SH-SY5Y (cell line): ENCODE measurements around the gene EPAS1.

Experiments
- GATA2 ChIP-seq: IDR thresholded peaks from 2 replicates; pipeline ENCODE4 v1.6.1; 2011; ENCODE audit warnings: mild to moderate bottlenecking, low read depth, low read length
- GATA3 ChIP-seq: IDR thresholded peaks from 2 replicates; pipeline ENCODE4 v1.6.1; 2011; ENCODE audit warnings: low read depth, mild to moderate bottlenecking, low read length, moderate library complexity

DNA sequence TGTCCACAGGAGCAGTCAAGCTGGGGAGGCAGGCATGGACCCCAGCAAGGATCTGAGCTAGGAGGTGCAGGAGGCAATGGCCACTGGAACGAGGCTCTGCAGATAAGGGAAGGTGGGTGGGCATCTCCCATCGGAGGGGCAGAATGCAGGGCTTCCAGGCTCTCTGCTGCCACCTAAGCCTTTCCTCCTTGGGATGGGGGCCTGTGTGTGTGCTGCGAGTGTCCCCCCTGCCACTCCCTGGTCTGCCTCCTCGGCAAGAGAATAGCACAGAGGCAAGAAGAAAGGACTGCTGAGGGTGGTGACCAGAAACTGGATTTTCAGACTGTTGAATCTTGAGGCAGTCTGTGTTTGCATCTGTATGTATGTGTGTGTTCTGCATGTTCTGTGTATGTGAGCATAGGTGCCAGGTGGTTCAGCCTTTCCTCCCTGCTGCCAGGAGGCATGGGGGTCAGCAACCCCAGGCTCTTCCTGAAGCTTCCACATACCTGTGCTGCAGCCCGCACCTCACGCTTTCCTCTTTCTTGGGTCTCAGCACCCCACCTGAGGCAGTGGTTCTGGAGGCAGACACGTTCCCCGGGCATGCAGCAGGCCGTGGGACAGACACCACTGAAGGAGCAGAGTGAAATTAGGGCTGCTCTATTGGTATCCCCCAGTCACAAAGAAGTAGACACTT, 86.7 kb downstream of the EPAS1 start:
- no peak for TF ChIP-seq GATA2
- no peak for TF ChIP-seq GATA3
